IMR-90 (cell line): Measurements from ENCODE around the gene EIF3I. TPM values are rescaled to one million over a fixed set of nuclear protein-coding genes. Genes with fewer than 3 reads are reported as not detected.
A peak's percentile ranks its signal among the peaks of the same experiment; 100 is the strongest.

Experiments used
- ATAC-seq: fragments of 200-7000 bp; cut with Tn5 transposase; 2 replicates; pipeline ENCODE4 v1.9.1; 2020; ENCODE audit warnings: low read depth, mild to moderate bottlenecking, moderate library complexity
- BruUV-seq: library from RNA; stranded (reverse); fragments of 400-500 nt; replicated peaks from 2 replicates; lab custom pipeline; 2021; lab: Mats Ljungman, UMichigan
- CTCF ChIA-PET: fragments of 300-600 bp; formaldehyde crosslinking; extraction: SDS; loops from one replicate; lab custom pipeline; 2021; ENCODE audit warnings: antibody characterized with exemption; lab: Yijun Ruan, JAX
- POLR2A ChIA-PET: fragments of 300-600 bp; sonication (Branson Sonifier 250); formaldehyde crosslinking; loops from one replicate; lab custom pipeline; 2022; ENCODE audit warnings: antibody characterized with exemption; ENCODE audit not compliant: unreplicated experiment; lab: Charles Lee
- DNase-seq: peaks from one replicate; pipeline ENCODE4 v3.0.0; 2013
- H2AFZ ChIP-seq: replicated peaks from 2 replicates; pipeline ENCODE3; 2013; ENCODE audit warnings: low read length, mild to moderate bottlenecking; ENCODE audit not compliant: poor library complexity
- H2AK5ac ChIP-seq: 2 replicates; pipeline ENCODE4 v1.6.1; 2013; ENCODE audit warnings: low read depth, low read length, inconsistent platforms
- H2AK9ac ChIP-seq: replicated peaks from 2 replicates; pipeline ENCODE3; 2013; ENCODE audit warnings: mild to moderate bottlenecking, low read depth, low read length, moderate library complexity; ENCODE audit not compliant: poor library complexity
- H2BK120ac ChIP-seq: 2 replicates; pipeline ENCODE4 v1.6.1; 2013; ENCODE audit warnings: low read depth, low read length, inconsistent platforms
- H2BK15ac ChIP-seq: 3 replicates; pipeline ENCODE4 v1.6.1; 2013; ENCODE audit warnings: low read depth, low read length, inconsistent platforms
- H2BK20ac ChIP-seq: 2 replicates; pipeline ENCODE4 v1.6.1; 2013; ENCODE audit warnings: low read depth, mild to moderate bottlenecking, inconsistent platforms, low read length, moderate library complexity
- H2BK5ac ChIP-seq: 2 replicates; pipeline ENCODE4 v1.6.1; 2013; ENCODE audit warnings: mild to moderate bottlenecking, low read depth, low read length, inconsistent platforms; ENCODE audit not compliant: poor library complexity, severe bottlenecking
- H3K14ac ChIP-seq: replicated peaks from 2 replicates; pipeline ENCODE4 v1.6.1; 2013; ENCODE audit warnings: low read depth, low read length, inconsistent platforms
- H3K18ac ChIP-seq: 2 replicates; pipeline ENCODE4 v1.6.1; 2013; ENCODE audit warnings: low read depth, low read length, control low read depth
- H3K23ac ChIP-seq: 2 replicates; pipeline ENCODE4 v1.6.1; 2013; ENCODE audit warnings: low read depth, low read length, inconsistent platforms
- H3K27ac ChIP-seq: 2 replicates; pipeline ENCODE4 v1.5.1; 2013; ENCODE audit warnings: mild to moderate bottlenecking, control low read depth, low read length; ENCODE audit not compliant: insufficient read depth
- H3K27me3 ChIP-seq: 2 replicates; pipeline ENCODE4 v1.6.1; 2013; ENCODE audit warnings: low read length; ENCODE audit not compliant: control insufficient read depth, insufficient read depth
- H3K36me3 ChIP-seq: 2 replicates; pipeline ENCODE4 v1.6.1; 2013; ENCODE audit warnings: low read length, mixed read lengths; ENCODE audit not compliant: control insufficient read depth, insufficient read depth
- H3K4ac ChIP-seq: 2 replicates; pipeline ENCODE4 v1.6.1; 2013; ENCODE audit warnings: low read depth, low read length, inconsistent platforms
- H3K4me1 ChIP-seq: 2 replicates; pipeline ENCODE4 v1.6.1; 2013; ENCODE audit warnings: low read length, mixed read lengths; ENCODE audit not compliant: control insufficient read depth, insufficient read depth
- H3K4me2 ChIP-seq: 2 replicates; pipeline ENCODE4 v1.6.1; 2013; ENCODE audit warnings: low read depth, mild to moderate bottlenecking, control low read depth, low read length, moderate library complexity
- H3K4me3 ChIP-seq: 2 replicates; pipeline ENCODE4 v1.5.1; 2013; ENCODE audit warnings: low read depth, mild to moderate bottlenecking, control low read depth, low read length, moderate library complexity; ENCODE audit not compliant: insufficient read depth
- H3K56ac ChIP-seq: 2 replicates; pipeline ENCODE4 v1.6.1; 2013; ENCODE audit warnings: low read length, inconsistent platforms; ENCODE audit not compliant: insufficient read depth; ENCODE audit errors: extremely low read depth
- H3K79me1 ChIP-seq, 2 experiments: 2 replicates each; pipeline ENCODE4 v1.6.1; 2013; ENCODE audit warnings: low read length in 2 of 2, inconsistent platforms in 1 of 2, low read depth in 1 of 2
- H3K9ac ChIP-seq: 2 replicates; pipeline ENCODE4 v1.6.1; 2013; ENCODE audit warnings: low read depth, low read length, control low read depth
- H3K9me1 ChIP-seq: 2 replicates; pipeline ENCODE4 v1.6.1; 2013; ENCODE audit warnings: low read length, inconsistent platforms; ENCODE audit not compliant: insufficient read depth
- H3K9me3 ChIP-seq: 2 replicates; pipeline ENCODE4 v1.6.1; 2013; ENCODE audit warnings: low read length; ENCODE audit not compliant: control insufficient read depth, insufficient read depth
- H4K20me1 ChIP-seq: 2 replicates; pipeline ENCODE4 v1.6.1; 2013; ENCODE audit warnings: low read length, inconsistent platforms; ENCODE audit not compliant: insufficient read depth
- H4K5ac ChIP-seq: 2 replicates; pipeline ENCODE4 v1.6.1; 2013; ENCODE audit warnings: mild to moderate bottlenecking, low read depth, low read length, control low read depth
- H4K8ac ChIP-seq, 2 experiments: 2 replicates each; pipeline ENCODE4 v1.6.1; 2013; ENCODE audit warnings: low read depth in 2 of 2, low read length in 2 of 2, control low read depth in 1 of 2, inconsistent platforms in 1 of 2
- H4K91ac ChIP-seq: 2 replicates; pipeline ENCODE4 v1.6.1; 2013; ENCODE audit warnings: low read depth, low read length, inconsistent platforms; ENCODE audit not compliant: insufficient read depth
- ELK1 ChIP-seq: fragments of 150-350 bp; IDR thresholded peaks from 2 replicates; pipeline ENCODE4 v1.6.1; 2016; ENCODE audit warnings: low read depth, mild to moderate bottlenecking, low read length, moderate library complexity, borderline replicate concordance
- MAFK ChIP-seq: IDR thresholded peaks from 2 replicates; pipeline ENCODE4 v1.6.1; 2012; ENCODE audit warnings: low read depth, low read length, improper control_type of control experiment
- NFE2L2 ChIP-seq: fragments of 150-350 bp; IDR thresholded peaks from 2 replicates; pipeline ENCODE4 v1.6.1; 2016; ENCODE audit warnings: low read depth, mild to moderate bottlenecking, low read length
- POLR2A ChIP-seq: IDR thresholded peaks from 2 replicates; pipeline ENCODE4 v1.6.1; 2012; ENCODE audit warnings: mild to moderate bottlenecking, low read depth, low read length
- RAD21 ChIP-seq: IDR thresholded peaks from 2 replicates; pipeline ENCODE4 v1.6.1; 2012; ENCODE audit warnings: low read length, improper control_type of control experiment
- RFX5 ChIP-seq: IDR thresholded peaks from 2 replicates; pipeline ENCODE4 v1.8.0; 2012; ENCODE audit warnings: low read depth, mild to moderate bottlenecking, low read length, moderate library complexity
- WGBS, 2 experiments: methylation state at CpG; one replicate each; pipeline versions ENCODE4 v1.1.5 to v1.1.7; 2013; ENCODE audit warnings: missing lambda C conversion rate in 2 of 2; ENCODE audit not compliant: insufficient read length in 1 of 2; ENCODE audit errors: extremely low coverage in 2 of 2; 5-methylcytosine and 5-hydroxymethylcytosine counted together
- dilution Hi-C: fragments of 300-500 bp; cut with HindIII; formaldehyde crosslinking; loops from one replicate; pipeline ENCODE4 v1.14.3; 2018; ENCODE audit warnings: low sequenced_read_pairs; ENCODE audit not compliant: unreplicated experiment
- in situ Hi-C: fragments of 300-500 bp; cut with MboI; formaldehyde crosslinking; loops from 3 replicates; pipeline ENCODE4 v1.14.3; 2019; ENCODE audit warnings: low sequenced_read_pairs, inconsistent platforms, mixed read lengths
- intact Hi-C: fragments of 100-400 bp; cut with micrococcal nuclease; formaldehyde crosslinking; loops from 2 replicates; pipeline ENCODE4 v1.10.0; 2022
- polyA plus RNA-seq, 3 experiments: library from polyadenylated mRNA; depleted of rRNA; stranded (reverse); fragments of >200 nt; gene quantifications; 2 replicates each; pipeline ENCODE4 v1.2.3, GENCODE V29; 2012; ENCODE audit warnings: low replicate concordance in 1 of 3
- total RNA-seq: library from RNA; depleted of rRNA; stranded (reverse); fragments of >200 nt; gene quantifications from 2 replicates; pipeline ENCODE4 v1.2.3, GENCODE V29; 2012

Gene EIF3I
- total and polyA plus RNA-seq, 2 of the 4 experiments (the other 2 are of a cell fraction): 469 to 716 TPM

GRCh38 chr1:32250893-32251716, 28.9 kb downstream of the EIF3I start, which contains the start of gene LCK:
Gene LCK (plus strand): TSS chr1:32251265. CDS start chr1:32274330, 23,065 bp downstream.
- Histone ChIP-seq H3K9me1 (peaks cover 8% of the 10 kb centered on the region), H3K79me1 (0 out of 4 replicates have a peak, but pooled peaks cover 0 to 3% of the 10 kb centered on the region in 2 experiments), H2BK120ac (no peak within 1 kb of the TSS), H3K9me3 (no peaks in the 10 kb centered on the region), H3K18ac (no peak within 1 kb of the TSS), H3K23ac (no peak within 1 kb of the TSS), H2BK5ac (no peak within 1 kb of the TSS), H4K20me1 (no peaks in the 10 kb centered on the region), H3K4me3 (no peak within 1 kb of the TSS), H3K27me3 (peaks cover 2% of the 10 kb centered on the region; the same call in 1 of the 2 replicates), H2AFZ (peak within 1 kb of the TSS; percentile 41), H3K4ac (no peak within 1 kb of the TSS), H2BK15ac (no peak within 1 kb of the TSS), H3K9ac (no peak within 1 kb of the TSS), H3K4me2 (no peak within 1 kb of the TSS), H2BK20ac (peak within 1 kb of the TSS; percentile 43; the same call in 1 of the 2 replicates), H3K56ac (no peak within 1 kb of the TSS), H4K91ac (no peak within 1 kb of the TSS), H4K8ac (no peak within 1 kb of the TSS), H4K5ac (no peak within 1 kb of the TSS), H2AK9ac (peak within 1 kb of the TSS; percentile 84), H3K4me1 (peaks cover 16% of the 10 kb centered on the region), H2AK5ac (peak within 1 kb of the TSS; percentile 73), H3K14ac (no peak within 1 kb of the TSS), H3K27ac (no peak within 1 kb of the TSS), H3K36me3 (no peaks in the 10 kb centered on the region)
- CTCF ChIA-PET: no interaction called here
- dilution Hi-C loops (no loop called here), intact Hi-C loops (no loop called here), in situ Hi-C loops (no loop called here)
- 84% methylated on average over 16 of the region's 25 CpGs; no CpG with 5 or more reads in 1 of the 2 experiments for WGBS, 2 experiments
- TF ChIP-seq NFE2L2 (no peak), POLR2A (no peak), MAFK (no peak), RAD21 (no peak), ELK1 (no peak), RFX5 (no peak)
- DNase-seq (no peak), ATAC-seq (no peak)
- POLR2A ChIA-PET: interaction anchor here (0.7 kb wide), 1 partner anchor 12 kb away, joined by 12 read pairs; no protein-coding TSS in a partner anchor
- no TSS peak for BruUV-seq
